Hematopoietic multipotent progenitor cell (in vitro differentiated cells): Measurements from ENCODE around the gene TMEM108. TPM values are rescaled to one million over a fixed set of nuclear protein-coding genes. Genes with fewer than 3 reads are reported as not detected.

ENCODE experiments used
- DNase-seq, 3 donors: peaks; one replicate each; pipeline ENCODE4 v3.0.0-alpha.2; 2011 to 2015; ENCODE audit warnings: low read depth in 2 of 3, low spot score in 2 of 3
- total RNA-seq: library from RNA; depleted of rRNA; stranded (reverse); fragments of >200 nt; gene quantifications from one replicate; pipeline ENCODE4 v1.2.3, GENCODE V29; 2012

The TMEM108 gene
- total RNA-seq, 1 donor, result under 0.01 TPM

DNA sequence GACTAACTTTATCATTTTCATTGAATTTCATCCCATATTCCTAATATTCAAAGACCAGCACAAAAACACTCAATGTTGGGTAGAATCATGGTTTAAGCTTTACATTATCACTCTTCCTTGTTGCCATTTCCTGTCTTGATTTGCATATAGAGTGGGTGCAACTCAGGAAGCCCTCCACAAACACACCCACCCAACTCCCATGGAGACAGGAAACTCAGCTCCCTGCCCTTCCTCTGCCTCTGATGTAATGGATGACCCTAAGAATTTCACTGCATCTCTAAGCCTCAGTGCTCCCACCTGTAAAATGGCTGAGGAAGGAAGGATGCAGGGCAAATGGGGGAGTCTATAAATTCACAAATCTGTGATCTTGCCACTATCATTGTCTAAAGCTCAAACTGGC, 263.5 kb downstream of the TMEM108 start:
- no peak for DNase-seq

DNA sequence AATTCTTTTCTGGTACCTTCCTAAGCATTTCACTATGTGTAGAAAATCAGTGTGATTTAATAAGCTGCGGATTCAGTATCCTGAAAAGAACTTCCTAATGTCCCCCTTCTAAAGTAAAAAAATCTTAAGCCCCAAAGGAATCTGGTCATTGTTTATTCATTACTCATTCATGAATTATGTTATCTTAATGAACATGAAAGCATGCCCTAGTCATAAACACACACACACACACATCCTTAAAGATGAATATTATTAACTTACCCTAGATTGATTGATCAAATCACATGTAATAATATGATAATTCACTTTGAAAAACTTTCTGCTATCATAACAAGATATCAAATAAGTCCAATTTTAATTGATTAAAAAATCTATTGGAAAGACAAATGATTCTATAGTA, 265.2 kb downstream of the TMEM108 start:
- no peak for DNase-seq

DNA sequence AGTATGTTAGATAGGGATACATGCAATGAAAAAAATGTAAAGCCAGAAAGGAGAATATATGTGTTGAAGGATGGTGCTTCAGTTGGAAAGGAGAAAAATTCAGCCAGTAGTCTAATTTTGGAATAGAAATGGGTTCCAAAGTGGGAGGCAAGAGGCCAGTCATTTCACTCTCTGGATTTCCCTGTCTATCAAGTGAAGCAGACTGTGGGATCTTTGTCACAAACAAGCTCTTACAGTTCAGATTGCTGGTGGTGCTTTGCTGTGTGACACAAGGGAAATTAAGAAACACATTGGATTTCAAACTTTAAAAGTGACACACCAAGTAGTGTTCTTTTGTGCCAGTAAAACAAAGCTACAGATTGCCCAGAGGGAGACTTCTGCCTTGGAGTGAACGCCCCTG, 279.7 kb downstream of the TMEM108 start:
- no peak for DNase-seq

DNA sequence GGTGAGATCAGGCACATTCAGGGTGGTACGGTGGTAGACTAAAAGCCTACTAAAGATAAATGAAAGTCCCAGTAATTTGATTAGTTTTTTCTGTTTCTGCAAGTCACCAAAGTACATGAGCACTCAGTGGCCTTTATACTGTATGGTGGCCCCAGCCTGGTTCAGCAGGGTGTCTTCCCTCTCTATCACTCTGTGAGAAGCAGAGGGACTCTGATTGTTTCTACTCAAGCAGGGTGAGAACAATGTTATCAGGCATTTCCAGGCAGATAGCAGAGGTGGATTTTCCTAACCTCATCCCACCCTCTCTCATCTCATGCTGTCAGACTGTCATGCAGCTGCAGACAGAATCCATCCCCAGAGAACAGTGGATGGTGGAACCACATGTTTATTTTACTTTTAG, 290.2 kb downstream of the TMEM108 start:
- no peak for DNase-seq

DNA sequence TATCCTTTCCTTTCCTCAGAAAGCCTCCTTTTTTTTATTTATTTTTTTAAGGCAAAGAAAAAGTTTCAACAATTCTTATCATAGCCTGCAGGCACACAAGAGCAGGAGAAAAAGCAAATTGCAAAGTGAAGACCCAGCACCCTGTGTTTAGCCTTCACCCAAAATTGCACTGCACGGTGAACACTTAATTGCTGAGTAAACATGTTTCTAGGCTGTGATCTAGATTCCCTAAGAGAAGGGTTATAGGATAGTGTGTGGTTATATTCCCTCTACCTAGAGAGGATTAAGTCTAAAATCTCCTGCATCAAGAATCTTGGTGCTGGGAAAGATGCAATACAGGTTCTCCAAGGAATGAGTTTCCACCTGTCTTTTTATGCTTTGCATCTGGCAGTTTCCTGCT, 291.4 kb downstream of the TMEM108 start:
- no peak for DNase-seq

DNA sequence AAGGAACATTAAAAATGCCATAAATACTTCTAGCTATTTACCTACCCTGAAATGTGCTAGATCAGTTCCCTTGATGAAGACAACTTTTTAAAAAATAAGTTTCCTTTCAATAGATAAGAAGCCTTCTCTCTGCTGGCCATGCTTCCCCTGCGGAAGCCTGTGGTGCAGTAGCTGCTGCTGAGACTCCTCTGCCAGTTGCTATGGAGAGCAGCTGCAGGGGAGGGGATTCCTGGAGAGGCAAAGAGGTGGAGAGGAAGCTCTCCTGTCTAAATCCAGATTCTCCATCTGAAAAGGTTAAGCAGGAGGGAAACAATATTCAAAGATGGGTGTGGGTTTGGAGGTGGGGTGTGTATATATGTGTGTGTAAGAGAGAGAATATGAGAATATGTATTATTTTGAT, 291.9 kb downstream of the TMEM108 start:
- peak in 2 of 3 donors; percentile 15 to 68 for DNase-seq

DNA sequence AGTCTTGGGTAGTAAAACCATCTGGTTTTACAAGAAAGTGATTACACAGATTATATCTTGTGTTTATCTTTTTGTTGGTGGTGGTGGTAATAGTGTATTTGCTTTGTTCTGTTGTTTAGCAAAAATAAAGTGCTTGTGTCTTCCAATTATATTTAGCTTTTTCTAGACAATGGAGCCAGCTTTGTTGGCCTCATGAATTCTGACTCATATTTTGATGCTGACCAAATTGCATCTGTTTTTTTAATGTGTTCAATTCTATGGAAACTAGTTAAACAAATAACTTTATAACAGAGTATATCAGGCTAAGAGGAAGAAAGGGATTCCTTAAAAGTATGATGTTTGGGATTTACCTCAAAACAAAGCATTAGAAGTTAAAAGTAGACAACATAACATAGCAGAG, 292.3 kb downstream of the TMEM108 start:
- peak in 1 of 3 donors; percentile 8 for DNase-seq

DNA sequence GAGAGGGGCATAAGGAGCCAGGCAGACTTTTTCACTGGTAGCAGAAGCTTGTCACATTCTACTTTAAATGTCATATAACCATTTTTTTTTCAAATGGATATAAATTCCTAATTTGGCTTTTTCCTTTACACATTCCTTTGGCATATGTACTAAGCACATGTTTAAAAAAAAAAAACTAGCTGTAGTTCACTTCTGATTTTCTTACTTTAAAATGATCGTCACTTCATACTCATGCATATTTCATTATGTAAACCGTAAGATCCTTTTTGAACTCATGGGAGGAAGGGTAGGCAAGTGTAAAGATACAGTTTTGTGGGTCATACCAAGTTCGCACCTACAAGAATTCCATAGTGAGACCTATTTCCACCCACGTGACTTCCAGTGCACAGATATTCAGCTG, 316.5 kb downstream of the TMEM108 start:
- no peak for DNase-seq

DNA sequence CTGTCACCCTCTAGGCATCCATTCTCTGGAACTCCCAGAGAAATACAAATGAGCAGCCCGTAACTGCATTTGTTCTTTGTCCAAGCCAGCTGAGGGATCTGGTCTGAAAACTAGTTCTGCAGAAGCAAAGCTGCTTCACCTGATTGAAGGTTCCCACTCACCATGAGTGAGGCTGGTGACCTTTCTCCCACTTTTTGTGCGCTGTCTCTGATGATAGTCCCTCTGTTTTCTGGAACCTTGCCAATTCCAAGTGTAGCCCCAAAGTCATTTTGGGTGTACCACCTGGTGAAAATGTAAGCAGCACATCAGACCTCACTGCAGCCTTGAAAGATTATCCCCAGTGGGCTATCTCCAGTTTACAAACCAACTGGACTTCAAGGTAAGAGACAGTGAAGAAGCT, 322.3 kb downstream of the TMEM108 start:
- DNase-seq, result no peak

DNA sequence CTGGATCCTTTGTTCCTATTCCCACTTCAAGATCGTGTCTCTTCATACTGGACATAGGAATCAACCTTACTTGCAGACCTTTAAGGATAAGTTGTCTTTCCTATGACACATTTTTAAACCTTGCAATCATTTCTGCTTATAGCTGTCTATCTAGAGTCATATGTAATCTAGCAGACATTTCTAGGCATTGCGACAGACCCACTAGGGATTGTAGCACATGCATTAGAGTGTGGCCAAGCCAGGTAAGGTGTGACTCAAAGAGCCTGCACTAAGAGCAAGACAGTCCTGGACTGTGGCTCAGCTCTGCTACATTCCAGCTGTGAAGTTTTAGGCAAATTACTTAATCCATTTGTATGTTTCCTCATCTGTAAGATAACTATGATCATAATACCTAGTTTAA, 322.8 kb downstream of the TMEM108 start:
- DNase-seq, result no peak

DNA sequence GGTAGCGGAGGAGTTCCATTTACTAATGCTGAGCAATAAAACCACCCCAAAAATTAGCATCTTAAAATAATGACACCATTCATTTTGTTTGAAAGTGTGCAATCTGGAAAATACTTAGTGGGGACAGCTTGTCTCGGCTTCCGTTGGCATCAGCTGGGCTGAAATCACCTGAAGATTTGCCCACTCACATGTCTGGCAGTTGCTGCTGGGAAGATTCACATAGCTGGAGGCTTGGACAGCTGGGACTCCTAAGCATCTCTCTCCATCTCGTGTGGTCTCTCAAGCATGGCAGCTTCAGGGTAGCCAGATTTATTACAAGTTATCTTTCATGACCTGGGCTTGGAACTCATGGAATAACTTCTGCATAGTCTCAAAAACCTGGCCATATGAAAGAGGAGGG, 323.2 kb downstream of the TMEM108 start:
- DNase-seq, result no peak

DNA sequence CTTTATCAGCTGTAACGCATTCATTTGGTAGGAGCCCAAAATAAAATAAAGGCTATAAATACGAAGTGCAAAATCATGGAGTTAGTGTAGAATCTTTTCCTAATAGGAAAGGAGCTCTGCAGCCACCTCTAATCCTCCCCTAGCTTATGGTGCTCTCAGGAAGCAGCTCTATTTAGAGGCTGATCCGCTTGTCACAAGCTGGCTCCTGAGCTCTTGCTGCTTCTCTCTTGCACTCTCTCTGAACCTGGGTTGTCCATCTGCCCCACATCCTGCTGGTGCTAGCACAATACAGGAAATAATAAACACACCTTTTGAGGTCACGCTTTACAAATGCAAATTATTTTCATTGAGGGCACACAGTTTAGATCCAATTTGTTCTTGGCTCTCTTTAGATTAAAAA, 324.3 kb downstream of the TMEM108 start:
- DNase-seq, result no peak

DNA sequence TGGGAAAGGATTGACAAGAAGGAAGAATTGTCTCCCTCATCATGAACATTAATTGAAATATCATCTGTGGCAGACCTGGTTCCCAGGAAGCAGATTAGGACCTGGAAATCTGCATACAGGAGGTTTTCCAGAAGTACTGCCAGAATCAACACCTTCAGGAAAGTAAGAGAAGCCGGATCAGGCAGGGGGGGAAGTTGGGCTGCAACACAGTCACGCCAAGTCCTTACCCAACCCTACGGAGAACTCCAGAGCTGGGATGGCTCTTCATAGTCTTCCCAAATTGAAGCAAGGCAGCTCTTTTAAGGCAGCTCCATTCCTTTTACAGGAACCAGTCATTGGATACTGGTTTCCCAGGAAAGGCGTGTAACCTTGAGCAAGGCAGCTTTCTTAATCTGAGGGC, 326.5 kb downstream of the TMEM108 start:
- DNase-seq, result no peak

DNA sequence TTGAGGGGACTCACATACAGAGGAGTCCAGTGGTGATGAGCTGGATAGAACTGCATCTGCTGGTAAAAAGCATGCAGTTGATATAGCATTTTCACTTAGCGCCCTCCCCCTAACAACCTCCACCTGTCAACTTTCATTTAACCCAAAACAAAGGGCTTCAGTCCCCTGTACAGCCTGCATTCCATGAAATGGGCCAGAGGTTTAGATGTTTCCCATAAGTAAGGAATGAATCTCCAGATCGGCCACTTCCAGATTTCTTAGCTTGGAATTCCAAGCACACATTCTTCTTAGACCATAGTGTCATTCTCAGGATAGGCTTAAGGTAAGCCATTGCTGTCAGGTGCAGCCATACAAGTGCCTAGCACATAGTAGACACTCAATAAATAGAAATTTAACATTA, 328.7 kb downstream of the TMEM108 start:
- no peak for DNase-seq

DNA sequence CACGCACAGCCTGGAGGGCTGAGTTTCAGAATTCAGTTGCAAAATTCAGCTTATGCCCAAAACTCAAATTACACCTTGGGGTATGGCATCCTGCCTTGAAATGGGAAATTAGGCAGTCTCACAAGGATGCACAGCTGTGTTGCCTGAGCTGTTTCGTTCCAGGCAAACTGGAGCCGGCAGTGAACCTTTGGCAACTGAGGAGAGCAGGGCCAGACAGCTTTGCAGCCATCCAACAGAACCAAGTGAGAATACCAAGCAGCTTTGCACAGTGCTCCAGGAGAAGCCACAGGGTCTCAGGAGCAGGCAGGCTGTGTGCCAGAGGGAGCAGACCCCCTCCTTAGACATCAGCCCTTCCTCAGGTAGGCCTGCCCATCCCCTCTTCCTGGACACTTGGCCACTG, 329.2 kb downstream of the TMEM108 start:
- no peak for DNase-seq

DNA sequence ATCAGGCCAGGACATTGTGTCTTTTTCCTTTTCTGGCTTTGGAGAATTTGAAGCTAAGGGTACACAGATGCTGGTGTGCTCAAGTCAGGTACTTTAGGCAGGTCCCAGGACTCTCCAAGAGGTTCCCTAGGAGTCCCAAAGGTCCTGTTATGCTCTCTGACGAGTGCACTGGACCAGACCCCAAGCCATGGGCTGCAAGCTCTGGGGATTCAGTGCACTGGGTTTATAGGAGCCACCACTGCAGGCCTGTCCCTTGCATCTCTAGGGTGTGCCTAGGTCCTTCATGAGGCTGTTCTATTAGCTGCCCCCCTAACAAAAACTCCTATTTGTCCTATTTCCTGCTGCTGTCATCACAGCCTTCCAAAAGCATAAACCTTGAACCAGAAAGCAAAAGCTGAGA, 329.8 kb downstream of the TMEM108 start:
- DNase-seq, result no peak

DNA sequence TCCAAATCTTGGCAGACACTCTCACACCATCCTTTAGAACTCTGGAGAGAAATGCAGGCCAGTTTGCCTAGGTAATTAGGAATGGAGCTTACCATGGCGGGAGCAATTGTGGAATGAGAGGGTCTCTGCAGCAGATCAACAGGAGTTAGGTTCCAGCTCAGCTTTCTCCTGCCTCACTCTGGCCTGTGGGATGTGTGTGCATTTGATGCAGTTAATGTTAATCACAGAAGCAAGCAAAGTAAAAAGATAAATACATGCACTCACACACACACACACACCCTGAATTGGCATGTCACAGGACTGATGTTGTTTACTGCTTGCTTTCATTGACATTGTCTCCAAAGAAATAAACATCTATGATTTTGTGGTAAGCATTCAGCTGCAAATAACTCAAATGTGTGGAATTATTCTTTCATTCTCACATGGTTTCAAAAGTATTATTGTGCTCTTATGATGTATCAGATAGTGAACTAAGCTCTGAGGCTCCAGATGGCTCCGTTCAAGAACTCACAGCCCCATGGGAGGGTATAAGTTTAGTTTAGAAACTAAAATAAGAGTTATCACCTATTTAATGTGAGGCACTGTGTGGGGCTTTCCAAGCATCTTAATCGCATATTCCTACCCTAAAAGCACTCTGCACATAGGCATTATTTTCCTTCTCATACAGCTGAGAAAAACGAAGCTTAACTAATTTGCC, 330.3 kb downstream of the TMEM108 start:
- DNase-seq, result no peak

DNA sequence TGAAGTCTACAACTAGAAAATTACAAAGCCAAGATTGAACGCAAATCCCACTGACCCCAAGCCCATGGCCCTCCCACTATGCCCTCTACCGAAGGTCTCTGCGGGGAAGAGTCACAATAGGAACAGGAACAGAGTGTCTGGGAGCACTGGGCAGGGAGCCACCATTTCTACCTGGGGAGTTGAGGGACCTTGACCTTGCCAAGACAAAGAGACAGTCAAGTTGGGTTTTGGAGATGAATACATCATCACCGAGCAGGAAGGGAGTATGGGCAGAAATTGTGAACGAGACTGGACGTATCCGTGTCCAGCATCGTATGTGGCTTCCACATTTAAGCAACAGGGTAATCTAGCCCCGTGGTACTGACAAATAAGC, 330.9 kb downstream of the TMEM108 start:
- DNase-seq, result no peak

DNA sequence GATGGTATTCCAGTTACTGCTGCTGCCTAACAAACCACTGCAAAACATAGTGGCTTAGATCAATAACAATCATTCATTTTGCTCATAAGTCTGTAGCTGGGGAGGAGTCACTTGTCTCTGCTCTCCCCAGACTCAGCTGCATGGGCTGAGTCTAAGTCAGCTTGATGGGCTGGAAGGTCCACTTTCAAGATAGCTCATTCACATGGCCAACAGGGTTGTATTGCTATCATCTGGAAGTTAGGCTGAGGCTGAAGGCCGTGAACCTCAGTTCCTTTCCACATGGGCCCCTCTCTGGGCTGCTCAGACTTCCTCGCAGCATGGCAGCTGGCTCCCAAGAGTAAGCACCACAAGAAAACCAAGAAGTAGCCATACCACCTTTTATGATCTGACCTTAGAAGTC, 333.0 kb downstream of the TMEM108 start:
- no peak for DNase-seq

DNA sequence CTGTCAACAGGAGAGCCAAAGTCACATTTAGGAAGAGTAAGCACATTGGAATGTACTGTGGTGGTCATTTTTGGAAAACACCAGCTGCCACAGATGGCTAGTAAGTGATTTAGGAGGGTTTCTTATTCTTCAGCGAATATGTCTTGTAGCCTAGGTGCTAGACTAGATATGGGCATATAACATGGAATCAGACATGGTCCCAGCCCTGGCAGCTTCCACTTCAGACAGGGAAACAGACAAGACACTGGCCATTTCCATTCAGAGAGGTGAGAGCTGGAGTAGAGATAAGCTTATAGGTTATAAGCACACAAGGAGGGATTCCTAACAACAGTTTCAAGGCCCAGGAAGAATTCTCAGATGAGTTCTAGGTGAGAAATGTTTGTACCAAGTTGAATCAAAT, 333.5 kb downstream of the TMEM108 start:
- DNase-seq, result no peak

DNA sequence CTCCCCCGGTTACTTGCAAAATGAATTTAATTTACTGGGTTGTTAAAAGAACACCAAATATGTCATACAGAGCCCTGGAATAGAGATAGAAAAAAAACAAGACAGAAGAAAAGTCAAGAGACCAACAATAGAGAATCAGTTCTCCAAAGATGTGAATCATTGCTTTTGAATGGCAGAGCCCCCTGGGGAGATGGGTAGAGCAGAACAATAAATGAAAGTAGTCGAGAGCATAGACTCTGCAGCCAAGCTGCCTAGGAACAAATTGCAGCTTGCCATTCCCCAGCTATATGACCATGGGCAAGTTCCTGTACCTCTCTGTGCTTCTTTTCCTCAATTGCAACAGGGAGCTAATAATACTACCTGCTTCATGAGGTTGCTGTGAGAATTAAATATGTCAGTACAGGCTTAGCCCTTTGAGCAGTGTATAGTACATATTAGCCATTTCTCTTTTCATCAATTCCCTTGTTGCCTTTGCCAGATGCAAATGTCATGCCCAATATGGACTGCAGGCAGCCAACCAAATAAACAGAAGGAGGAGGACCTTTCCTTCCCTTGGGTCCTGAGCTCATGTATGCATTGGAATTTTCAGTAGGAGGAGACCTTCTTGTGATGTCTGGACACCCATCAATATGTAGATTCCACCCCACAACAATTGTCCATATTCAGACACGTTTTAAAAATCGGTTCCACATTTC, 336.7 kb downstream of the TMEM108 start:
- no peak for DNase-seq

DNA sequence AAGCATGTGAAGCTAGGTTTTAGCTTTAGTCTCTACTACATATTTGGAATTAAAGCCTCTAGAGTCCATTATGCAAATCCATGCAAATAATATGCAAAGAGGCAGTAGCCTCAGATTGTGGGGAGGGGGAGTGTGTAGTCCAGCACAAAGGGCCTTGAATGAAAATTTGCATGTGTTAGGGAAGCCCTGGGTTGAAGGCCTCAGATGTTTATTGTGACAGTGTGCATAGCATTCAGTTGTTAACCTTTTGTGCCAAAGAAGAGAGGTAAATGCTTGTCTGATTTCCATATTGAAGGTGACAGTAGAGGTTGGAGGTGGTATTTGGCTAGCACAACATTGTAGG, 337.2 kb downstream of the TMEM108 start:
- DNase-seq, result no peak

DNA sequence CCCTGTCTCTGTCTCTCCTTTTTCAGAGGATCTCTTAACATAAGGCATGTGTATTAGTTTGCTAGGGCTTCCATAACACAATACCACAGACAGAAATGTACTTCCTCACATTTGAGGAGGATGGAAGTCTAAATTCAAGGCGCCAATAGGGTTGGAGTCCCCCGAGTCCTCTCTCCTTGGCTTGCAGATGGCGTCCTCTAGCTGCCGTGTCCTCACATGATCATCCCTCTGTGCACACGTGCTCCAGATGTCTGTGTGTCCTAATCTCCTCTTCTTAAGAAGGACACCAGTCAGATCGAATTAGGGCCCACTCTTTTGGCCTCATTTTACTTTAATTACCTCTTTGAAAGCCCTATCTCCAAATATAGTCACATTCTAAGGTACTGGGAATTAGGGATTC, 338.6 kb downstream of the TMEM108 start:
- peak in 1 of 3 donors; percentile 10 for DNase-seq
